Activated naive CD8-positive, alpha-beta T cell (primary cell): ENCODE measurements around the gene THSD4.
"Not testable (repeated sequence)": the region's sequence is repeated elsewhere in the genome, so short reads cannot be mapped to it uniquely, and the experiment has no call there.

Experiments used
- H3K27ac Mint-ChIP-seq: one replicate; pipeline ENCODE4 v1.8.0; 2021; ENCODE audit warnings: mixed read lengths
- H3K27me3 Mint-ChIP-seq: one replicate; pipeline ENCODE4 v1.8.0; 2021; ENCODE audit warnings: mixed read lengths
- H3K36me3 Mint-ChIP-seq: one replicate; pipeline ENCODE4 v1.8.0; 2021; ENCODE audit warnings: mixed read lengths
- H3K4me1 Mint-ChIP-seq: one replicate; pipeline ENCODE4 v1.8.0; 2021; ENCODE audit warnings: low read depth, mixed read lengths
- H3K4me3 Mint-ChIP-seq: one replicate; pipeline ENCODE4 v1.8.0; 2021; ENCODE audit warnings: mild to moderate bottlenecking, mixed read lengths
- H3K9me3 Mint-ChIP-seq: one replicate; pipeline ENCODE4 v1.8.0; 2021; ENCODE audit warnings: low read depth, mixed read lengths

Gene THSD4

GRCh38 chr15:71143373-71144310 lies 28.4 kb downstream of the THSD4 start:
- H3K36me3 Mint-ChIP-seq: no peaks in the 10 kb centered on the region
- H3K27me3 Mint-ChIP-seq: peaks cover 11% of the 10 kb centered on the region
- no peak overlapping the region for H3K4me3 Mint-ChIP-seq
- no peak overlapping the region for H3K27ac Mint-ChIP-seq
- H3K9me3 Mint-ChIP-seq: no peaks in the 10 kb centered on the region
- H3K4me1 Mint-ChIP-seq: no peaks in the 10 kb centered on the region

GRCh38 chr15:71145648-71146047 lies 30.4 kb downstream of the THSD4 start:
- Mint-ChIP-seq H3K27ac (no peak overlapping the region), H3K4me1 (no peaks in the 10 kb centered on the region), H3K4me3 (no peak overlapping the region), H3K9me3 (no peaks in the 10 kb centered on the region), H3K36me3 (no peaks in the 10 kb centered on the region), H3K27me3 (peaks cover 13% of the 10 kb centered on the region)

DNA sequence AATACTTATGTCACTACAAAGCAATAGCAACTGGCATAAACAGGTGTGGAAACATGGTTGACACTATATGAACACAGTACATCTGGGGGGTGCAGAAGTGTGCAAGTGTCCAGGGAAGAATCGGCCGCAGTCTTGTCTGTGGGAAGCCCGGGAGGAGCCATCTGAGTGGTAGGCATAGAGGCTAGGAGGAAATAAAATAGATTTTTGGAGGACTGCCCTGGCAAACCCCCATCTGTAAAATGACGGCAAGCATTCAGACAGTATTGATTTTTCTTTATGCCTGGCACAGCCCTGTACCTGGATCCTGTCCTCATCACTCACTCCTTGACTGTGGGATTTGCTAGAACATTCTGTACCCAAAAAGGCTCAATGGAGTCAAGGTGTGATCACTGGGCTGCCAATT lies 31.3 kb downstream of the THSD4 start:
- H3K9me3 Mint-ChIP-seq: no peaks in the 10 kb centered on the region
- no peaks in the 10 kb centered on the region for H3K4me1 Mint-ChIP-seq
- no peak overlapping the region for H3K4me3 Mint-ChIP-seq
- H3K36me3 Mint-ChIP-seq: no peaks in the 10 kb centered on the region
- no peak overlapping the region for H3K27ac Mint-ChIP-seq
- peaks cover 12% of the 10 kb centered on the region for H3K27me3 Mint-ChIP-seq

GRCh38 chr15:71148048-71148447 lies 32.8 kb downstream of the THSD4 start:
- H3K27ac Mint-ChIP-seq: no peak overlapping the region
- no peaks in the 10 kb centered on the region for H3K36me3 Mint-ChIP-seq
- peaks cover 12% of the 10 kb centered on the region for H3K27me3 Mint-ChIP-seq
- H3K9me3 Mint-ChIP-seq: no peaks in the 10 kb centered on the region
- H3K4me3 Mint-ChIP-seq: no peak overlapping the region
- no peaks in the 10 kb centered on the region for H3K4me1 Mint-ChIP-seq

DNA sequence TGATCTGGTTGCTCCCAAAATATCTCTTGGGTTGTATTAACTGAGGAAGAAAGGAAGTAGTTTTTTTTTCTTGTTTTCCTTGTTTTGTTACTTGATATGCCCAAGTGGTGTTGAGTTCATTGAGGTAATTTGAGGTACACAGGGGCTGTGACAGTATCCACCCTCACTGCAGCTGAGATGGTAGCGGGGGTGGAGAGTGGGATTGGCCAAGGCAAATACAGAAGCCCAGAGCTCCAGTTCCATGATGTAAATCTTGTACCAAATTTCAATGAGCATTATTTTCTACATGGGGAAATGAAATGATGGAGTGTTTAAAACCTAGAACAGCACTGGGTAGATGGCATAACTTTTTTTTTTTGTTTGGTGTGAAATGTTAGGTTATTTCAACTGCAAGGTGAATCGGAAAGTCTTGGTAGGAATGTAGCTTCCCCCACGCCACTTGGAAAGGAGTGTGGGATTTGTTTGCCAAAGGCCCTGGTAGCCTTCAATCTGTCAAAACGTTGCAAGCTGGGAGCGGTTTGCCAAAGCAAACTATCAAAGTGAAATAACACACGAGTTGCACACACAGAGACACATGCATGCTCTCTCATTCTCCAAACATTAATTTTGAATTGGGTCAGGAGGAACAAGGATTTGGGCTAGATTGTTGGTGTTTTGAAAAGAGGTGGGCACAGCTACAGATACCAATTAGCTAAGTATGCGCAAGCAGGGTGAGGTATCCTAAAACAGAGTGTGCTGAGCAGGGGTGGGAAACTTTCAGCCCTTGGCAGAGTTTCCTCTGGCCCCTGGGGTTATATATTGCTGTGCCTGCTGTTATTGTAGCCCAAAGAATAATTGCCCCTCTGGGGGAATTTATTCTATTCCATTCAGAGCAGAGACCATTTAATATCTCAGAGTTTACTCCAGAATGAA lies 34.6 kb downstream of the THSD4 start:
- H3K4me1 Mint-ChIP-seq: no peaks in the 10 kb centered on the region
- H3K27ac Mint-ChIP-seq: no peak overlapping the region
- H3K36me3 Mint-ChIP-seq: no peaks in the 10 kb centered on the region
- no peak overlapping the region for H3K4me3 Mint-ChIP-seq
- H3K9me3 Mint-ChIP-seq: no peaks in the 10 kb centered on the region
- H3K27me3 Mint-ChIP-seq: peaks cover 9% of the 10 kb centered on the region

GRCh38 chr15:71151081-71151480 lies 35.8 kb downstream of the THSD4 start:
- H3K4me3 Mint-ChIP-seq: no peak overlapping the region
- H3K4me1 Mint-ChIP-seq: no peaks in the 10 kb centered on the region
- no peaks in the 10 kb centered on the region for H3K9me3 Mint-ChIP-seq
- no peak overlapping the region for H3K27ac Mint-ChIP-seq
- H3K36me3 Mint-ChIP-seq: no peaks in the 10 kb centered on the region
- peaks cover 6% of the 10 kb centered on the region for H3K27me3 Mint-ChIP-seq

DNA sequence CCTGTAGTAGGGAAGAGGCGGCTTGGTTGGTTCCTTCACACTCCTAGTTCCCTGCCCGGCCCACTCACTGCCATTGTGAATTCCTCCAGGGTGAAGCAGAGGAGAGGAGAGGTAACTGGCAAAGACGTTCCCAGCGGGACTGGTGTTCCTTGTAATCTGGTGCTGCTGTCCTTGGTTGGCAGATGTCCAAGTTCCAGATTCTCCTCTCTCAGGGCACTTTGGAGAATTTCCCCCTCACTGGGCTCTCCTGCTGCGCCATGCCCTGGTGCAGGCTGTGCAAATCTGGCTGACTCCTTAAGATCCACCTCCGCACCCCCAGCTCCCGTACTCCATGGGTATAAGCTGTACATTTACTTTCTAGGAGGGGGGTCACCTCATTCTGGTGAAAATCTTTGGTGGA lies 37.3 kb downstream of the THSD4 start:
- Mint-ChIP-seq H3K4me3 (no peak overlapping the region), H3K4me1 (no peaks in the 10 kb centered on the region), H3K27me3 (peaks cover 4% of the 10 kb centered on the region), H3K27ac (no peak overlapping the region), H3K36me3 (no peaks in the 10 kb centered on the region), H3K9me3 (no peaks in the 10 kb centered on the region)

- Mint-ChIP-seq H3K4me1 (no peaks in the 10 kb centered on the region), H3K9me3 (no peaks in the 10 kb centered on the region), H3K4me3 (no peak overlapping the region), H3K27ac (no peak overlapping the region), H3K36me3 (no peaks in the 10 kb centered on the region), H3K27me3 (peaks cover 2% of the 10 kb centered on the region)
These were observed 38.7 kb downstream of the THSD4 start for GRCh38 chr15:71153823-71154524.

GRCh38 chr15:71154607-71155200 lies 39.4 kb downstream of the THSD4 start:
- H3K36me3 Mint-ChIP-seq: no peaks in the 10 kb centered on the region
- no peak overlapping the region for H3K27ac Mint-ChIP-seq
- peaks cover 1% of the 10 kb centered on the region for H3K27me3 Mint-ChIP-seq
- no peaks in the 10 kb centered on the region for H3K4me1 Mint-ChIP-seq
- H3K4me3 Mint-ChIP-seq: no peak overlapping the region
- no peaks in the 10 kb centered on the region for H3K9me3 Mint-ChIP-seq

GRCh38 chr15:71155534-71155933 lies 40.3 kb downstream of the THSD4 start:
- no peak overlapping the region for H3K27ac Mint-ChIP-seq
- H3K4me3 Mint-ChIP-seq: no peak overlapping the region
- no peaks in the 10 kb centered on the region for H3K27me3 Mint-ChIP-seq
- H3K9me3 Mint-ChIP-seq: no peaks in the 10 kb centered on the region
- H3K4me1 Mint-ChIP-seq: no peaks in the 10 kb centered on the region
- no peaks in the 10 kb centered on the region for H3K36me3 Mint-ChIP-seq

DNA sequence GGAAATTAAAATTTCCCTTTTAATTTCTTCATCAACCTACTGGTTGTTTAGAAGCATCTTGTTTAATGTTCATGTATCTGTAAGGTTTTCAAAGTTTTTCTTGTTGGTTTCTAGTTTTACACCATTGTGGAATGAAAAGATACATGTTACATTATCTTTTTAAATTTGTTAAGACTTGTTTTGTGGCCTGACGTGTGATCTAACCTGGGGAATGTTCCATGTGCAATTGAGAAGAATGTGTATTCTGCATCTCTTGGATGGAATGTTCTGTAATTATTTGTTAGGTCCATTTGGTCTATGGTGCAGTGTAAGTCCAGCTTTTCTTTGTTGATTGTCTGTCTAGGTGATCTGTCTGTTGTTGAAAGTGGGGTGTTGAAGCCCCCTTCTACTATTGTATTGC lies 45.7 kb downstream of the THSD4 start:
- H3K36me3 Mint-ChIP-seq: no peaks in the 10 kb centered on the region

GRCh38 chr15:71162309-71162708 lies 47.0 kb downstream of the THSD4 start:
- Mint-ChIP-seq H3K4me1 (no peaks in the 10 kb centered on the region), H3K9me3 (peaks cover 18% of the 10 kb centered on the region), H3K27me3 (peaks cover 22% of the 10 kb centered on the region), H3K27ac (no peak overlapping the region), H3K36me3 (no peaks in the 10 kb centered on the region), H3K4me3 (no peak overlapping the region)

More for the DNA sequence above, 45.7 kb downstream of the THSD4 start:
- Mint-ChIP-seq H3K4me3 (no peak overlapping the region), H3K9me3 (peaks cover 18% of the 10 kb centered on the region), H3K27me3 (peaks cover 18% of the 10 kb centered on the region), H3K27ac (no peak overlapping the region), H3K4me1 (no peaks in the 10 kb centered on the region)

- H3K4me1 Mint-ChIP-seq, H3K27ac Mint-ChIP-seq, H3K36me3 Mint-ChIP-seq, H3K4me3 Mint-ChIP-seq: not testable (repeated sequence)
- H3K27me3 Mint-ChIP-seq: peaks cover 26% of the 10 kb centered on the region
- peaks cover 18% of the 10 kb centered on the region for H3K9me3 Mint-ChIP-seq
These were observed 49.3 kb downstream of the THSD4 start for GRCh38 chr15:71164606-71165005.

DNA sequence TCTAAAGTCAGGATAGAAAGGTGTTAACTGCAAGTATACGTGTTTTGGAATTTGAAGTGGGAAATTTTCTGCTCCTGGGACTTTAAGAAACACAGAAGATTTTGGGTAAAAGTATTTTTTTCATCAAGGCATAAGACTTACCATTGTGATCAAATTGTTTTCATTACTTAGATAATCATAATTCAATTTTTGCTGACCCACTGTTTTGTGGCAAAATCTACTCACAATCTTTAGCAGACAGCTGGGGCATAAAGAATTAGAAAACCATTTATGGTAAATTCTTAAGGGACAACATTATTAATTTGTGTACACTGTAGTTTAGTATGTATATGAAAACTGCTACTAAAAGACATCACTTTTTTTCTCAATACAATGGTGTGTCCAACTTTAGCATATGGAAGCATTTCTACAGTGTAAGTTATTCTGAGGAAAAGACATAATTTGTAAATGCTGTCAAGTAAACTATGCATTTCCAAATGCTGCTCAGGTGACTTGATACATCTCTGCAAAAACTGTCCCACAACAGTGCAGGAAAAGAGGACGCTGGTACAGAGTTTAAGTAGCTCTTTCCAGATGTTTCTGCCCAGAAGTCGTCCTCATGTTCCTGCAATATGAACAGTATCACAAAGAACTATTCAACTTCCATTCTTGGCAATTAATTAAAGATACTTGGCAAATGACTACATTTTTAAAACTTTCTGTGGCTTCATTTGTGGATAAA lies 52.3 kb downstream of the THSD4 start:
- Mint-ChIP-seq H3K4me1 (no peaks in the 10 kb centered on the region), H3K27ac (no peak overlapping the region), H3K4me3 (no peak overlapping the region), H3K36me3 (no peaks in the 10 kb centered on the region), H3K9me3 (peaks cover 14% of the 10 kb centered on the region), H3K27me3 (peaks cover 19% of the 10 kb centered on the region)
